Germinal center (tissue), 1 donor: ENCODE results near the gene CIITA.
"Not testable (repeated sequence)": the region's sequence is repeated elsewhere in the genome, so short reads cannot be mapped to it uniquely, and the experiment has no call there.

ENCODE experiments used
- DNase-seq: peaks from one replicate; pipeline ENCODE4 v3.0.0; 2012; ENCODE audit warnings: mixed read lengths, low spot score

CIITA gene, protein sequence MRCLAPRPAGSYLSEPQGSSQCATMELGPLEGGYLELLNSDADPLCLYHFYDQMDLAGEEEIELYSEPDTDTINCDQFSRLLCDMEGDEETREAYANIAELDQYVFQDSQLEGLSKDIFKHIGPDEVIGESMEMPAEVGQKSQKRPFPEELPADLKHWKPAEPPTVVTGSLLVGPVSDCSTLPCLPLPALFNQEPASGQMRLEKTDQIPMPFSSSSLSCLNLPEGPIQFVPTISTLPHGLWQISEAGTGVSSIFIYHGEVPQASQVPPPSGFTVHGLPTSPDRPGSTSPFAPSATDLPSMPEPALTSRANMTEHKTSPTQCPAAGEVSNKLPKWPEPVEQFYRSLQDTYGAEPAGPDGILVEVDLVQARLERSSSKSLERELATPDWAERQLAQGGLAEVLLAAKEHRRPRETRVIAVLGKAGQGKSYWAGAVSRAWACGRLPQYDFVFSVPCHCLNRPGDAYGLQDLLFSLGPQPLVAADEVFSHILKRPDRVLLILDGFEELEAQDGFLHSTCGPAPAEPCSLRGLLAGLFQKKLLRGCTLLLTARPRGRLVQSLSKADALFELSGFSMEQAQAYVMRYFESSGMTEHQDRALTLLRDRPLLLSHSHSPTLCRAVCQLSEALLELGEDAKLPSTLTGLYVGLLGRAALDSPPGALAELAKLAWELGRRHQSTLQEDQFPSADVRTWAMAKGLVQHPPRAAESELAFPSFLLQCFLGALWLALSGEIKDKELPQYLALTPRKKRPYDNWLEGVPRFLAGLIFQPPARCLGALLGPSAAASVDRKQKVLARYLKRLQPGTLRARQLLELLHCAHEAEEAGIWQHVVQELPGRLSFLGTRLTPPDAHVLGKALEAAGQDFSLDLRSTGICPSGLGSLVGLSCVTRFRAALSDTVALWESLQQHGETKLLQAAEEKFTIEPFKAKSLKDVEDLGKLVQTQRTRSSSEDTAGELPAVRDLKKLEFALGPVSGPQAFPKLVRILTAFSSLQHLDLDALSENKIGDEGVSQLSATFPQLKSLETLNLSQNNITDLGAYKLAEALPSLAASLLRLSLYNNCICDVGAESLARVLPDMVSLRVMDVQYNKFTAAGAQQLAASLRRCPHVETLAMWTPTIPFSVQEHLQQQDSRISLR

DNA sequence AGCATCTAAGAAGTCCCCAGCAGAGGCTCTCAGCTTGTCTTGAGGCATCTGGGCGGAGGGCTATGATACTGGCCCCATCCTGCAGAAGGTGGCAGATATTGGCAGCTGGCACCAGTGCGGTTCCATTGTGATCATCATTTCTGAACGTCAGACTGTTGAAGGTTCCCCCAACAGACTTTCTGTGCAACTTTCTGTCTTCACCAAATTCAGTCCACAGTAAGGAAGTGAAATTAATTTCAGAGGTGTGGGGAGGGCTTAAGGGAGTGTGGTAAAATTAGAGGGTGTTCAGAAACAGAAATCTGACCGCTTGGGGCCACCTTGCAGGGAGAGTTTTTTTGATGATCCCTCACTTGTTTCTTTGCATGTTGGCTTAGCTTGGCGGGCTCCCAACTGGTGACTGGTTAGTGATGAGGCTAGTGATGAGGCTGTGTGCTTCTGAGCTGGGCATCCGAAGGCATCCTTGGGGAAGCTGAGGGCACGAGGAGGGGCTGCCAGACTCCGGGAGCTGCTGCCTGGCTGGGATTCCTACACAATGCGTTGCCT lies at the start of gene CIITA:
TSS of gene CIITA (plus strand) at position 404 of the 543 bp plus-strand sequence. CDS start at position 533, 129 bp downstream.
- peak; percentile 84 for DNase-seq

DNA sequence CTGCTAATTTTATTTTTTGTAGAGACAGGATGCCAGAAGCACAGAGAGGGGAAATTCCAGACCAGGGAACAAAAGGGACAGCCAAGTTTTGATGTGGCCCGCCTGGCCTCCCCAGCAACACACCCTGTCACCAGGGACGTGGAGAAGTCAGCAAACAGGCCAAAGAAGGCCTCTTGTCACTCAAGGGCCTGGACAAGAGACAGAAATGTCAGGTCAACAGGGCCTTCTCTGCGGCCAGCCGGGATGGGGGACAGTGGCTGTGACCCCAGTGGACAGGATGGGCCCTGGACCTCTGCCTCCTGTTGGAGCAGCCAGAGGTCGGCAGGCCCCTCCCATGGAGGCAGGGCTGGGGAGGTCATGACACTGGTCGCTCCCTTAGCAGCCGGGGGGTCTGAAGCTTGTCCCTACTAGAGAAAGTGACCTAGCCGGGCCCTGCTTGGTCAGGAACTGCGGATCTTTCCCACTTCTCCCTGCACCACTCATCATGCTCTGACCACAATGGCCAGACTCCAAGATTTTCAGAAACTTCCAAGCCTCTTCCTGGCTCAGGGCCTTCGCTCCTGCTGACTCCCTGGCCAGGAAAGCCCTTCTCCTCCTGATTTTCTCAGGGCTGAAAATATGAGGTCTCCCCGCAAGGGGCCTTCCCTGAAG lies 49.2 kb upstream of the CIITA start:
- DNase-seq: no peak

- no peak for DNase-seq
Measured at GRCh38 chr16:10828851-10829366, 48.1 kb upstream of the CIITA start.

DNA sequence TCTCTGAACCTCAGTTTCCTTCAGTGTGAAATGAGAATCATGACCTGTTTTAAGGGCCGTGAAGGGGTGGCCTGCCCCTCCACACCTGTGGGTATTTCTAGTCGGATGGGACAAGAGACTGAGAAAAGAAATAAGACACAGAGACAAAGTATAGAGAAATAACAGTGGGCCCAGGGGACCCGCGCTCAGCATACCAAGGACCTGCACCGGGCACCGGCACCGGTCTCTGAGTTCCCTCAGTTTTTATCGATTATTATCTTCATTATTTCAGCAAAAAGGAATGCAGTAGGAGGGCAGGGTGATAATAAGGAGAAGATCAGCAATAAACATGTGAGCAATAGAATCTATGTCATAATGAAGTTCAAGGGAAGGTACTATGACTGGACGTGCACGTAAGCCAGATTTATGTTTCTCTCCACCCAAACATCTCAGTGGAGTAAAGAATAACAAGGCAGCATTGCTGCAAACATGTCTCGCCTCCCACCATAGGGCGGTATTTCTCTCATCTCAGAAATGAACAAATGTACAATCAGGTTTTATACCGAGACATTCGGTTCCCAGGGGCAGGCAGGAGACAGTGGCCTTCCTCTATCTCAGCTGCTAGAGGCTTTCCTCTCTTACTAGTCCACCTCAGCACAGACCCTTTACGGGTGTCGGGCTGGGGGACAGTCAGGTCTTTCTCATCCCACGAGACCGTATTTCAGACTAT lies 47.5 kb upstream of the CIITA start:
- DNase-seq: not testable (repeated sequence)

DNA sequence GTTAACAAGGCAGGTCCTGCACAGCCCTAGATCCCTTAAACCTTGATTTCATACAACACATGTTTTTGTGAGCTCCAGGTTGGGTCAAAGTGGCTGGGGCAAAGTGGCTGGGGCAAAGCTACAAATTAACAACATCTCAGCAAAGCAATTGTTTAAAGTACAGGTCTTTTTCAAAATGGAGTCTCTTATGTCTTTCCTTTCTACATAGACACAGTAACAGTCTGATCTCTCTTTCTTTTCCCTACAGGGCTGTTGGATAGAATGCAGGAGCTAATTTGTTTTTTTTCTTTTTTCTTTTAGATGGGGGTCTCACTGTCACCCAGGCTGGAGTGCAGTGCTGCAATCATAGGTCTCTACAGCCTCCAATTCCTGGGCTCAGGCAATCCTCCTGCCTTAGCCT lies 46.8 kb upstream of the CIITA start:
- DNase-seq: not testable (repeated sequence)

- DNase-seq: no peak
Measured at GRCh38 chr16:10831894-10832886, 44.8 kb upstream of the CIITA start.

DNA sequence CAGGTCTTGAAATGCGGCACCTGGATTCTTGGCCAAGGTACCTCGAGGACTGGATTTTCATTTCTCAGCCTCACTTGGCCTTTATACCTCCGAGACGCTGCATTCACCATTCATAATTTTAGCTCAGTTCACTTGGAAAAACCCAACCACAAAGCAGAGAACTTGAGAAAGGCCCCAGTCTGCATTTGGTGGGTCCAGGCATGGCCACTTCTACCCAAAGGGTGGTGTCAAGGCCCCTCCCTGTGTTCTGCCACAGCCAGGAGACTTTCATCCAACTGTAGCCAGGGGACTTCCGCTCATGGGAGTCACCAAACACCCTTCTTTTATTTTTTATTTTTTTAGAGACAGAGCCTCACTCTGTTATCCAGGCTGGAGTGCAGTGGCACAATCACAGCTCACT lies 43.7 kb upstream of the CIITA start:
- DNase-seq: no peak

DNA sequence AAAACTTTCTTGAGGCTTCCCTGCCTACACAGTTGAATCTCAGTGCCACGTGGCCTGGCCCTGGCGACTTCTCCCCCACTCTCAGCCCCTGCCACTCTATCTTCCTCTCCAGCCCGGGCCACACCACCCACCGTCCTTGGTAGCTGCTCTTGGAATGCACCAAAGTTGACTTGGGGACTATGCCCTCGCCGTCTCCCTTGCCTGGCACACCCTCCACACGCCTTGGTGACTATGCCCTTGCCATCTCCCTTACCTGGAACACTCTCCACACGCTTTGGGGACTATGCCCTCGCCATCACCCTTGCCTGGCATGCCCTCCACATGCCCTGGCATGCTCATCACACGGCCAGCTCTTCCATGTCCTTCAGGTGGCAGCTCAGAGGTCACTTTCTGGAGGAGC lies 42.9 kb upstream of the CIITA start:
- no peak for DNase-seq

GRCh38 chr16:10834766-10835165 lies 42.2 kb upstream of the CIITA start:
- DNase-seq: no peak

- DNase-seq: no peak
Measured at GRCh38 chr16:10835281-10835931, 41.6 kb upstream of the CIITA start.

DNA sequence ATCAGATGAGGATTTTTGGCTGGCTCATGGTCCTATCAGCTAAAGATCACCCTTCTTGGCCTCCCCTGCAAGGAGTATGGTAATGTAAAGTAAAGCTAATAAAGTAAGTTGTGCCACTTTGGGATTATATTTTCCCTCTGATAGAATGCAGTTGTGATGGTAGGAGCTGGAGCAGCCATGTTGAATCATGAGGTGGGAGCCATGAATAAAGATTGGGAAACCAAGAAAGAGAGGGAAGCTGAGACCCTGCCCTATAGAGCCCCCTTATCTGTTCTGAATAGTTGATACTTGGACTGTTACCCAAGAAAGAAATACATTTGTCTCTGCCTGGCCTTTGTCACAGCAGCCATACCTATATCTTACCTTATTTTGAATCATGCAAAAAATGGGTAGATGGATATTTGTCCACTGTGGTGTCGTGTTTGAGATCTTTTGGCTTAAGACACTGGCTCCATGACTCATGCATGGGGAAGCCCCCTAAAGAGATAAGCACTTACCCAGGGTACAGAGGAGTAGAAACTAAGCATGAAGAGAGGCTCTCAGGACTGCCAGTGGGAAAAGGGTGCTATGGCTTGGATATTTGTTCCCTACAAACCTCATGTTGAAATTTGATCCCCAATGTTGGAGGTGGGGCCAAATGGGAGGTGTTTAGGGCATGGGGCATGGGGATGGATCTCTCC lies 40.7 kb upstream of the CIITA start:
- no peak for DNase-seq

GRCh38 chr16:10838621-10839278 lies 38.3 kb upstream of the CIITA start:
- DNase-seq: no peak

GRCh38 chr16:10839279-10839666 lies 37.7 kb upstream of the CIITA start:
- no peak for DNase-seq

GRCh38 chr16:10840703-10841102 lies 36.3 kb upstream of the CIITA start:
- DNase-seq: no peak

GRCh38 chr16:10846213-10846998 lies 30.6 kb upstream of the CIITA start:
- no peak for DNase-seq

GRCh38 chr16:10847176-10847575 lies 29.8 kb upstream of the CIITA start:
- no peak for DNase-seq
